NCI-H2196 (cell line): ENCODE measurements around the gene CCDC160.
A peak's percentile ranks its signal among the peaks of the same experiment; 100 is the strongest.
"Not testable (repeated sequence)": the region's sequence is repeated elsewhere in the genome, so short reads cannot be mapped to it uniquely, and the experiment has no call there.

ENCODE experiments used
- DNase-seq: peaks from one replicate; lab custom pipeline; 2025; ENCODE audit not compliant: unreplicated experiment; lab: John Stamatoyannopoulos, UW

Gene CCDC160

DNA sequence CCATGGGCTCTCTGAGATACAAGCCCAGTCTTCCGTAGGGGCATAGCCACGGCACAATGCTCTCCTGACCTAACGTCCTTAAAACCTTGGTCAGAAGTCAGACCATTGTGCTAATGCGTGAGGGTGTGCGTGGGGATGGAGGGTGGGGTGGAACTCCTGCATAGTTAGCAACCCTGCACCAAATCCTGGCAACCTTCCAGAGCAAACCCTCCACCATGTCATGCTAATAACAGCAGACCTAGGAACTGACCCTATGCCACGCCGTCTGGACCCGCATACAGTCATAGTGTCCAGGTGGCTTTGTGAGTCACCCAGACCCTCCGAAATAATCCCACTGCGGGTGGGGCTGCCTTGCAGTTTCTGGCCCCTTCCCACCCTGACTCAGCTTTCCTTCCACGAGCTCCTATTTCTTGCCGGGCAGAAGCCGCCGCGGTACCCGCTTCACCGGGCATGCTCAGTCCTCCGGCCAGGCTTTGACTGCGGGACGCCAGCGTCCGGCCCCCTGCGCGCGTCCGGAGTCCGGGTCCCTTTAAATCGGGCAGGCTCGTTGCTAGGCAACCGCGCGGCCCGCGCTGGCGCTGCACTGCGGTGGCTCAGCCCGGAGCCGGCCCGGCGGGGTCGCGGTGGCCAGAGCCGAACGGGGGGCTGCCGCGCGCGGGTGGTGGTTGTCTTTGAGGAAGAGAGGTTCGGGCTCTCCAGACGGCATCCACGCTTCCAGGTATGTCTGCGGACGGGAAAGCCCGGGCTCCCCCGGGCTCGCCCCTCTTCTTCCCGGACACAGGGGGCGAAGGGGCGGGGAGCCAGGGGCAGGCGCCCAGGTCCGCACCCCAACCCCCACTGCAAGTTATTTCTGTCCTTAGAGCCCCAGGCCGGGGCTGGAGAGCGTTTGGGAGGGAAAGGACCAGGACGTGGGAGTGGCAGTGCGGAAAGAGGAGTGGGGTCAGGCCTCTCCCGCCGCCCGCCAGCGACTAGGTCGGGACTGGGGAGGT is at the start of gene CCDC160:
CCDC160 (plus strand) TSS at position 557 of the 989 bp plus-strand sequence. CDS start 7,619 bp downstream, outside the sequence.
- peak; percentile 51 for DNase-seq

DNA sequence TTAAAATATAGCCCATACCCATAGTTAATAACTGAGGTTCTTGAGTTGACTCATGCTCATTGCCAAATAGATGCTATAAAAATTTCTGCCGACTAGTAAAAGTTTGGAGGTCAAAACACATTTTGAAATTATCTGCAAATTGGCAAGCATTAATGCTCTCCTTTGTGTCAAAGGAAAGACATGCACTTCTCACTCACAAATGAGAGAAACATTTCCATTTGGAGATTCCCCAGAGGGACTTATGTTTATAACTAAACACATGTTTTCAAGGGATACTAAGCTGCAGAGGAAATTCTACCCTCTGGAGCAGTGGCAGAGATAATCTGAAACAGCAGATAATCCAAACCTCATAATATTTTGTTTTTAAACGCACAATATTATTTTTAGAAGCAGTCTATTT is 45.7 kb upstream of the CCDC160 start:
- no peak for DNase-seq

GRCh38 chrX:134194915-134195314 is 42.1 kb upstream of the CCDC160 start:
- DNase-seq = no peak

DNA sequence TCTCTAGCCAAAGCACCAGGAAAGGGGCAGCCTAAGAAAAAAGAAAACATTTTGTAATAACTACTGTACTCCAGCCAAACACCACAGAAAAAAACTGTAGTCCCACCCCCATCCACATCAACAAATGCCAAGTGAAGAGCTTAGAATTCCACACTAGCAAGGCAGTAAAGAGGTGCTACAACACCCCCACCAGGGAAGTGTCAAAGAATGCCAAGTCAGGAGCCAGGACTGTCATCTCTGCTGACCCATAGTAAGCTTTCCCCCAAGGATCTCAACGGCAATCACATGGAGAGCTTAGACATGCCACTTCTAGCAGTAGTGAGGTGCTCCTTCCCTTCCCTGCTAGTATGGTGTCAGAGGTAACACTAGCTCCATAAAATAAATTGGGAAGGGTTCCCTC is 34.4 kb upstream of the CCDC160 start:
- no peak for DNase-seq

DNA sequence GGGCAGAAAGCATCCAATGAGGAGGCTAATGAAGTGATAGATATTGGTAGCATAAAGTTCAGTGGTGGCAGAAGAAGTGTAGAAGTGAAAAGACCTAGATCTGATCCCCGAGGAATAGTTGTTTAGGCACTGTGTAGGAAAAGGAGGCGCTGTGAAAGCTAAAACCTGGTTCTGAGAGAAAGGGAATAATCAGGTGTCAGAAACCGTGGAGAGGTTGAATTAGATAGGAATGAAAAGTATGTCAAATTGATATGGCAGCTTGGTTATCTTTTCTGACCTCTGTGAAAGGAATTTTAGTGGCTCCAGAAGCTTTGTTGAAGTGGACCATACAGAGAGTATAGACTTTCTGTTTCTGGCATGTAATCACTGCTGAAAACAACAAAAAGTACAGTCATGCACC is 30.8 kb upstream of the CCDC160 start:
- no peak for DNase-seq

GRCh38 chrX:134210465-134210864 is 26.5 kb upstream of the CCDC160 start:
- DNase-seq = no peak

GRCh38 chrX:134235236-134235635 is 1.7 kb upstream of the CCDC160 start:
- DNase-seq = no peak

- DNase-seq = not testable (repeated sequence)
Observed at GRCh38 chrX:134238144-134238543, 1.2 kb downstream of the CCDC160 start.

GRCh38 chrX:134239016-134239415 is 2.0 kb downstream of the CCDC160 start:
- no peak for DNase-seq

DNA sequence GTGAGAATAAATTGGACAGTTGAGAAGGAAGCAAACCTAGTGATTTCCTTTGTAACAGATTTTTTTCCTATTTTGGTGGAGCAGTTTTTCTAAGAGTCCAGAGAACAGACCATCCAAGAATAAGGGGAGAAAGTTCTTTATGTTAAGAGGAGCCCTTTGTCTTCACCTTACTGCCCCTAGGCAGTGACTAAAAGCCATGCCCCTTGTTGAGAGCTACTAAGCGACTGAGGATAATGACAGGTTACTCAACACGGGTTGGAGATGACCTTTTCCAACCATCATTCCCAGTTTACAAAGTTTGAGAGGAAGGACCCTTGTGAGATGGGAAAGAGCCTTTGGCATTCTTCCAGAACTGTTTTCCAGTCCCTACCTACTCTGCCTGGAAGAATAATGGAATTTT is 3.2 kb downstream of the CCDC160 start:
- no peak for DNase-seq

DNA sequence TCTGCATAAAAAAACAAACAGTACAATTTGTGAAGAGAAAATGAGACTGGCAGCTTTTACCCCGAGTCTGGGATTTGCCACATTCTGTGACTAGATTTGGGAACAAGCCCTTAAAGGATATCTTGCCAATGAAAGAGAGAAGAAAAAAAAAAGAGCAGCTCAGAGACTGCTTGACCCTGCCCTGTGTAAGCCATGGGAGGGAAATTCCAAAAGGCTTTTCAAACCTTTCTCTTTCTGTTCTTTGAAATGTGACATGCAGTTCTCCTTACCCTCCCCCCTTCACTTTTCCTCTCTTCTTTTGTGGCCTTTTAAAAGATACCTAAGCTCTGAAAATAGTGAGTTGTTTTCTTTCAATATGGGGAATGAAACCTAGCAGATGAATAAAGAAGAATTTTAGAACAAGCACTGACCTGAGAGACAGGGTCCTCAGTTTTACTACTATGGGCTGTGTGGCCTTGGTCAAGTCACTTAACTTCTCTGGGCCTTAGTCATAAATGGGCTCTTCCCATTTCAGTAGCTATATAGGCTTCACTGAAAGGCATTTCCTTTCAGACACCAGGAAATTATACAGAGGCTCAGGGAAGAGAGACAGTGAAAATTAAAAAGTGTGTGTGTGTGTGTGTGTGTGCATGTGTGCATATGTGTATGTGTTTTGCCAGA is 5.1 kb downstream of the CCDC160 start:
- no peak for DNase-seq

- DNase-seq = no peak
Observed at GRCh38 chrX:134244043-134244442, 7.1 kb downstream of the CCDC160 start.

- DNase-seq = no peak
Observed at GRCh38 chrX:134246282-134246681, 9.3 kb downstream of the CCDC160 start.

DNA sequence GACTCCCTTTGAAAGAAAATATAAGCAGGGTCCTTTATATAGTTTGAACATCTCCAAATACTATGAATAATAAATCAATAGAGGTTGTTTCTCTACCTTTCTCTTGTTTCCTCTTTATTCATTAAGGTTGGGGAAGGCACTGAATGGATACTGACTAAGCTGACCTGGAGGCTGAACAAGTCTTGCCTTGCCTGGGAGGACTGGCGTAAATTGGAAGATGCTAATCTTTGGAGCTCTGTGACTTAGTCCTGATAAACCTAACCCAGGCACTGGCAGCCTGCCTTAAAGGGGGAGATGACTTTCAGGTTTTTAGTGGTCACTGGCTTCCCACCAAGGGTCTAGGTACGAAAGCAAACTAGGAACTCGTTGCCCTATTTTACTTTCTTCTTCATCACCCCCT is 10.5 kb downstream of the CCDC160 start:
- no peak for DNase-seq

GRCh38 chrX:134249241-134249640 is 12.3 kb downstream of the CCDC160 start:
- DNase-seq = no peak

DNA sequence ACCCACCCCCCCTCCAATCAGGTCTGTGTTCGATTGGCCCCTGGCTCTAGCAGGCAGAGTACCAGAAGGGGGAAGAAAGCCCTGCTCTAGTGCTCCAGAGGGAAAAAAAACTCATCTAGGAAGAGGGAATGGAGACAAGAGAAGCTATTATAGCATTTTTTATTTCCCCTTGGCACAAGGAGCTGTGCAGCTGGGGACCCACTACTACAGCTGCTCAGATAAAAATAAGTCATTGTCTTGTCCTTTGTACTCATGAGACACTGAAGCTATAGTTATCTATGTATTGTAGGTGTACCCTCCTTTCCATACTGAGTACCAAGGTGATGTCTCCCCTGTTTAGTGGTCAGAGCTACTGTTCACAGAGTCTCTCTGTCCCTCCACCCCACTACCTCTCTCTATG is 14.3 kb downstream of the CCDC160 start:
- DNase-seq = no peak

DNA sequence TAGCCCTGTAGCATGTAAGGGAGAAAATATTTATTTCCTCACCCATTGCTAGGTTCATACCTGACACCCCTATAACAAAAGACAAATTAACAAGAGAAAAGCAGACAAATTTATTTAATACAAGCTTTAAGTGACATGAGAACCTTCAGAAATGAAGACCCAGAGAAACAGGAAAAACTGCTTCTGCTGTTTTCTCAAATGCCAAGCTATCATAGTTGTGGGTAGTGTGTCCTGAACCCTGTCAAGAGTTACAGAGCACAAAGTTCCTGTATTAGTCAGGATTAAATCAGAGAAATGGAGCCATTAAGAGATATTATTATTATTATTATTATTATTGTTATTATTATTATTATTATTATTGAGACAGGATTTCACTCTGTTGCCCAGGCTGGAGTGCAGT is 17.5 kb downstream of the CCDC160 start:
- no peak for DNase-seq

GRCh38 chrX:134255555-134255954 is 18.6 kb downstream of the CCDC160 start:
- DNase-seq = no peak

DNA sequence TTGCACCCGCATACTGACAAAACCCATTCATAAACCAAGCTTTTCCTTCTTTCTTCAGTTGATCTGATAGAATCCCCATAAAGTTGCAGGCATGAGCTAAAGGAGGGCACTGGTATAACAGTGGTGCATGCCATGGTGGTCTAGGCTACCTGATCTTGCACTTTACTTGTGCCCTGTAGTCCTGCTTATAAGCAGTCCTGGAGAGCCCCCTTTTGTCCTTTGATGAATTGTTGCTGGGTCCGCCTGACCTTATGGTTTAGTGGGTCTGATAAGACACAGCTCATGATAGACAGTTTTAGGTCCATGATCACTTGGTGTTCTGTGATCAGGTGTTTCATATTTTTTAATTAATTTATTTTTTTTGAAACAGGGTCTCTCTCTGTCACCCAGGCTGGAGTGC is 19.7 kb downstream of the CCDC160 start:
- no peak for DNase-seq

DNA sequence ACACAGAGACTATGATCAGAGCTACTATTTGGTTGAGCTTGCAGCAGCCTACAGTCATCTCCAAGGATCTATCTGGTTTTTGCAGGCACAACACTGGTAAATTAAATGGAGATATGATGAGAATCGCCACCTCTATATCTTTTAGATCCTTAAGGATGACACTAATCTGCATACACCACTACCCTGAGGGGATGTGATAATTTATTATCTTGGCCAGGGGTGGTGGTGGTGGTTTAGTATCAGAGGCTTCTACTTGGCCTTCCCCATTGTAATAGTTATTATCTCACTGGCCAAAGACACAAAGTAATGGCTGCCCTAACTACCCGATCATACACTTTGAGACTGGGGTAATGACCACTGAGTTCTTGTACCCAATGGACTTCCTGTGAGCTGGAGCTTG is 21.2 kb downstream of the CCDC160 start:
- DNase-seq = no peak

DNA sequence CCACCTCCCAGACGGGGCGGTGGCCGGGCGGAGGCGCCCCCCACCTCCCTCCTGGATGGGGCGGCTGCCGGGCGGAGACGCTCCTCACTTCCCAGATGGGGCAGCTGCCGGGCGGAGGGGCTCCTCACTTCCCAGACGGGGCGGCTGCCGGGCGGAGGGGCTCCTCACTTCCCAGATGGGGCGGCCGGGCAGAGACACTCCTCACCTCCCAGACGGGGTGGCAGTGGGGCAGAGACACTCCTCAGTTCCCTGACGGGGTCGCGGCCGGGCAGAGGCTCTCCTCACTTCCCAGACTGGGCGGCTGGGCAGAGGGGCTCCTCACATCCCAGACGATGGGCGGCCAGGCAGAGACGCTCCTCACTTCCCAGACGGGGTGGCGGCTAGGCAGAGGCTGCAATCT is 49.0 kb downstream of the CCDC160 start:
- not testable (repeated sequence) for DNase-seq

DNA sequence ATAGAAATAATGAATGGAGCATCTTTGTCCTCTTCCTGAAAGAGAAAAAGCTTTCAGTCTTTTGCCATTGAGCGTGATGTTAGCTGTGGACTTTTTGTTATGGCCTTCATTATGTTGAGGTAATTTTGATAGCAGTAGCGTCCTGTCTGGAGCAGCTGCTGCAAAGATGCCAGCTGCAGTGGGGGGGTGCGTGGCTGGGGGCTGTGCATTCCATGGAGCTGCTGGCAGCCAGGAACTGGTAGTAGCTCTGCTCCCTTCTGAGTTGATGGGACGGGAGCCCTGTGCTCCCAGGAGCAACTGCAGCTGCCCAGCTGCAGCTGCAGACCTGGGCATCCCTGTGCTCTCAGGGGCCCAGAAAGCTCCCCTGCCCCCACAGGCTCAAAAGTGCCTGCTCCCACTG is 50.4 kb downstream of the CCDC160 start:
- no peak for DNase-seq
